ENCODE measurements around the gene AGO1. TPM values are rescaled to one million over a fixed set of nuclear protein-coding genes. Genes with fewer than 3 reads are reported as not detected.

Gene AGO1
- total RNA-seq, 1 experiment from 2014 or later: 81.8 TPM

DNA sequence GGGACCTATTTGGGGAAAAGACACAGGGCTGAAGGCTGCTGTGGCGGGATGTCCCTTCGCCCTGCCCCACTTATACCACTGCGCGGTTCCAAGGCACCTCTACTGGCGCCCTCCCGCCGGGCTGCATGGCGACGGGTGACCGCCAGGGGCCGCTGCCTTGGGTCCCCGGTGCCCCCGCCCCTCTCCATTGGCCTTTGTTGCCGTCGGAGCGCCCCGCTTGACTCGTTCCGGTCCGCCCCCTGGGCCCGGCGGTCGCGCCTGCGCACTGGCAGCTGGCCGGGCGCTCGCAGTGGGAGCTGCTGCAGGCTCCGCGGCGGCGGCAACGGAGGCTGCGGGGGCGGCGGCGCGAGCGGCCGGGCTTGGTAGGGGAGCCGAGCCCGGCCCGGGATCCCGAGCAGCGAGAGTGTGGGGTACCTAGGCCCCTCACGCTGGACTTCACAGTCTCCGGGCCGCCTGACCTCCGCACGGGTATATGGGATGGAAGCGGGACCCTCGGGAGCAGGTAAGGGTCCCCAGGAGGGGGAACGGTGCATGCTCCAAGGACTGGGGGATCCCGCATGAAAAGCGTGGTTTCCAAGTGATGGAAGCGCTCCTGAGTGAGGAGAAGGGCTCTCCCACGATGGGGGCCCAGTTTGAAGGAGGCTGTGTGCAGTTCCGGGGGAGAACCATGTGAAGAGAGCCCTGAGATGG lies at the start of gene AGO1 (continued):
- TF ChIP-seq, protein P1, sequence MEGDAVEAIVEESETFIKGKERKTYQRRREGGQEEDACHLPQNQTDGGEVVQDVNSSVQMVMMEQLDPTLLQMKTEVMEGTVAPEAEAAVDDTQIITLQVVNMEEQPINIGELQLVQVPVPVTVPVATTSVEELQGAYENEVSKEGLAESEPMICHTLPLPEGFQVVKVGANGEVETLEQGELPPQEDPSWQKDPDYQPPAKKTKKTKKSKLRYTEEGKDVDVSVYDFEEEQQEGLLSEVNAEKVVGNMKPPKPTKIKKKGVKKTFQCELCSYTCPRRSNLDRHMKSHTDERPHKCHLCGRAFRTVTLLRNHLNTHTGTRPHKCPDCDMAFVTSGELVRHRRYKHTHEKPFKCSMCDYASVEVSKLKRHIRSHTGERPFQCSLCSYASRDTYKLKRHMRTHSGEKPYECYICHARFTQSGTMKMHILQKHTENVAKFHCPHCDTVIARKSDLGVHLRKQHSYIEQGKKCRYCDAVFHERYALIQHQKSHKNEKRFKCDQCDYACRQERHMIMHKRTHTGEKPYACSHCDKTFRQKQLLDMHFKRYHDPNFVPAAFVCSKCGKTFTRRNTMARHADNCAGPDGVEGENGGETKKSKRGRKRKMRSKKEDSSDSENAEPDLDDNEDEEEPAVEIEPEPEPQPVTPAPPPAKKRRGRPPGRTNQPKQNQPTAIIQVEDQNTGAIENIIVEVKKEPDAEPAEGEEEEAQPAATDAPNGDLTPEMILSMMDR (IDR thresholded peaks at IDR 0.05): peak; percentile 91
- TF ChIP-seq ZNF416 (CRISPR knock-in tag; IDR thresholded peaks at IDR 0.05): no peak
- no peak for TF ChIP-seq JAZF1 (CRISPR knock-in tag; IDR thresholded peaks at IDR 0.05)
- TF ChIP-seq USF2 (CRISPR knock-in tag; IDR thresholded peaks at IDR 0.05): no peak; the same call in 1 of the 2 replicates
- no peak for TF ChIP-seq ZNF219 (CRISPR knock-in tag; IDR thresholded peaks at IDR 0.05; ENCODE audit: borderline replicate concordance)
- TF ChIP-seq CREM (CRISPR knock-in tag; IDR thresholded peaks at IDR 0.05): peak; percentile 79
- TF ChIP-seq, protein P2, sequence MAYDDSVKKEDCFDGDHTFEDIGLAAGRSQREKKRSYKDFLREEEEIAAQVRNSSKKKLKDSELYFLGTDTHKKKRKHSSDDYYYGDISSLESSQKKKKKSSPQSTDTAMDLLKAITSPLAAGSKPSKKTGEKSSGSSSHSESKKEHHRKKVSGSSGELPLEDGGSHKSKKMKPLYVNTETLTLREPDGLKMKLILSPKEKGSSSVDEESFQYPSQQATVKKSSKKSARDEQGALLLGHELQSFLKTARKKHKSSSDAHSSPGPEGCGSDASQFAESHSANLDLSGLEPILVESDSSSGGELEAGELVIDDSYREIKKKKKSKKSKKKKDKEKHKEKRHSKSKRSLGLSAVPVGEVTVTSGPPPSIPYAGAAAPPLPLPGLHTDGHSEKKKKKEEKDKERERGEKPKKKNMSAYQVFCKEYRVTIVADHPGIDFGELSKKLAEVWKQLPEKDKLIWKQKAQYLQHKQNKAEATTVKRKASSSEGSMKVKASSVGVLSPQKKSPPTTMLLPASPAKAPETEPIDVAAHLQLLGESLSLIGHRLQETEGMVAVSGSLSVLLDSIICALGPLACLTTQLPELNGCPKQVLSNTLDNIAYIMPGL (CRISPR knock-in tag; IDR thresholded peaks at IDR 0.05): peak; percentile 51; the same call in 1 of the 2 replicates
- TF ChIP-seq, protein P3, sequence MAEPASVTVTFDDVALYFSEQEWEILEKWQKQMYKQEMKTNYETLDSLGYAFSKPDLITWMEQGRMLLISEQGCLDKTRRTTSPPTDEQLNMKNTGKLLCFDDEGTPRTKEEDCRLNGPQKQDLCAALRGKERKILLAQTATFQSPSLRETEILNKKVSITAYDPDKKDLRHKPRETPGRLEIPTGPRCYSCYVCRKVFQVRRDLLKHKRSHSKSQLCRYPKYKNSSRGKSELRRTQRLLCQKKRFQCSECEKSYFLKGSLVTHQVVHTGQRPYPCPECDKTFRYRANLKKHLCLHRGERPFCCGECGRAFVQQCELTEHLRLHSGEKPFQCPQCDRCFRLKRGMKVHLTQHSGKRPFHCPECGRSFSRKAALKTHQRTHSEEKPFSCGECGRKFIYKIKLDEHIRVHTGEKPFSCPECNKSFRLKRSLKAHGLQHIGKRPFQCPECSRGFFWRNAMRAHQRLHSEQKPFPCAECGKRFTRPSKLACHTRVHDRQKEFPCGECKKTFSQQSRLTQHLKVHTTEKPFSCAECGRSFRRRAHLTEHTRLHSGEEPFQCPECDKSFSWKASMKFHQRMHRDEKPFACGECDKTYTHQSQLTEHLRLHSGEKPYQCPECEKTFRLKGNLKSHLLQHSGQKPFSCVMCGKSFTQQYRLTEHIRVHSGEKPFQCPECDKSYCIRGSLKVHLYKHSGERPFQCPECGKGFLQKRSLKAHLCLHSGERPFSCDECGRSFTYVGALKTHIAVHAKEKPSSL (CRISPR knock-in tag; conservative IDR thresholded peaks at IDR 0.05): no peak
- 0 out of 2 replicates have a peak, but pooled peaks have one; percentile 18 for TF ChIP-seq GABPB1 (CRISPR knock-in tag; IDR thresholded peaks at IDR 0.05)
- TF ChIP-seq OVOL2 (CRISPR knock-in tag; IDR thresholded peaks at IDR 0.05; ENCODE audit: borderline replicate concordance): no peak
- TF ChIP-seq ETV6 (CRISPR knock-in tag; IDR thresholded peaks at IDR 0.05): 0 out of 2 replicates have a peak, but pooled peaks have one; percentile 73
- TF ChIP-seq FOXK1 (CRISPR knock-in tag; IDR thresholded peaks at IDR 0.05): peak; percentile 95
- TF ChIP-seq, protein P4, sequence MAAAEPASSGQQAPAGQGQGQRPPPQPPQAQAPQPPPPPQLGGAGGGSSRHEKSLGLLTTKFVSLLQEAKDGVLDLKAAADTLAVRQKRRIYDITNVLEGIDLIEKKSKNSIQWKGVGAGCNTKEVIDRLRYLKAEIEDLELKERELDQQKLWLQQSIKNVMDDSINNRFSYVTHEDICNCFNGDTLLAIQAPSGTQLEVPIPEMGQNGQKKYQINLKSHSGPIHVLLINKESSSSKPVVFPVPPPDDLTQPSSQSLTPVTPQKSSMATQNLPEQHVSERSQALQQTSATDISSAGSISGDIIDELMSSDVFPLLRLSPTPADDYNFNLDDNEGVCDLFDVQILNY (CRISPR knock-in tag; IDR thresholded peaks at IDR 0.05): peak; percentile 81
- TF ChIP-seq JUN (CRISPR knock-in tag; IDR thresholded peaks at IDR 0.05): no peak
- TF ChIP-seq SP1 (CRISPR knock-in tag; conservative IDR thresholded peaks at IDR 0.05): peak; percentile 89
- TF ChIP-seq IRF2 (CRISPR knock-in tag; IDR thresholded peaks at IDR 0.05; ENCODE audit: borderline replicate concordance, low read depth): no peak

- CTCF ChIA-PET: interaction anchor here (1.8 kb wide), 1 partner anchor 50 kb away, joined by 7 read pairs; the partner anchor contains the start of gene AGO1
- Mint-ChIP-seq H3K36me3 (peaks cover 34% of the 10 kb centered on the region), H3K9me3 (peaks cover 8% of the 10 kb centered on the region; the same call in 1 of the 2 replicates), H3K4me3 (no peak overlapping the region), H3K27ac (no peak overlapping the region), H3K27me3 (ENCODE audit: low read depth) (no peaks in the 10 kb centered on the region), H3K4me1 (peaks cover 3% of the 10 kb centered on the region; the same call in 1 of the 2 replicates)
- no peak for ATAC-seq
- TF ChIP-seq NFATC4 (CRISPR knock-in tag; IDR thresholded peaks at IDR 0.05): no peak
- TF ChIP-seq, protein P5, sequence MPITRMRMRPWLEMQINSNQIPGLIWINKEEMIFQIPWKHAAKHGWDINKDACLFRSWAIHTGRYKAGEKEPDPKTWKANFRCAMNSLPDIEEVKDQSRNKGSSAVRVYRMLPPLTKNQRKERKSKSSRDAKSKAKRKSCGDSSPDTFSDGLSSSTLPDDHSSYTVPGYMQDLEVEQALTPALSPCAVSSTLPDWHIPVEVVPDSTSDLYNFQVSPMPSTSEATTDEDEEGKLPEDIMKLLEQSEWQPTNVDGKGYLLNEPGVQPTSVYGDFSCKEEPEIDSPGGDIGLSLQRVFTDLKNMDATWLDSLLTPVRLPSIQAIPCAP (CRISPR knock-in tag; IDR thresholded peaks at IDR 0.05): no peak
- TF ChIP-seq ZNF423 (CRISPR knock-in tag; IDR thresholded peaks at IDR 0.05): no peak
- TF ChIP-seq ZNF532 (CRISPR knock-in tag; IDR thresholded peaks at IDR 0.05; ENCODE audit: borderline replicate concordance): no peak
- TF ChIP-seq, protein P6, sequence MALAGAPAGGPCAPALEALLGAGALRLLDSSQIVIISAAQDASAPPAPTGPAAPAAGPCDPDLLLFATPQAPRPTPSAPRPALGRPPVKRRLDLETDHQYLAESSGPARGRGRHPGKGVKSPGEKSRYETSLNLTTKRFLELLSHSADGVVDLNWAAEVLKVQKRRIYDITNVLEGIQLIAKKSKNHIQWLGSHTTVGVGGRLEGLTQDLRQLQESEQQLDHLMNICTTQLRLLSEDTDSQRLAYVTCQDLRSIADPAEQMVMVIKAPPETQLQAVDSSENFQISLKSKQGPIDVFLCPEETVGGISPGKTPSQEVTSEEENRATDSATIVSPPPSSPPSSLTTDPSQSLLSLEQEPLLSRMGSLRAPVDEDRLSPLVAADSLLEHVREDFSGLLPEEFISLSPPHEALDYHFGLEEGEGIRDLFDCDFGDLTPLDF (CRISPR knock-in tag; IDR thresholded peaks at IDR 0.05): no peak
- no peak for TF ChIP-seq ZBTB21 (CRISPR knock-in tag; IDR thresholded peaks at IDR 0.05; ENCODE audit: borderline replicate concordance)
- TF ChIP-seq ZNF121 (CRISPR knock-in tag; IDR thresholded peaks at IDR 0.05): no peak
- POLR2A ChIA-PET: no interaction called here
- DNase-seq (ENCODE audit: low spot score): no peak
These were observed 49.6 kb upstream of the AGO1 start for GRCh38 chr1:35833395-35833794.
